HG02973 (cell line): ENCODE measurements around the gene HOXA6.

ENCODE experiments used
- ATAC-seq: cut with Tn5 transposase; IDR thresholded peaks from one replicate; pipeline ENCODE4 v1.9.1; 2021; ENCODE audit warnings: moderate library complexity; ENCODE audit not compliant: unreplicated experiment

HOXA6 gene

GRCh38 chr7:27173956-27174873, 26.6 kb upstream of the HOXA6 start, which contains the start of gene HOXA10:
TSS of gene HOXA10 (minus strand) at chr7:27174320. CDS start at chr7:27174306, 14 bp downstream.
- no peak for ATAC-seq

- no peak for ATAC-seq
Measured at GRCh38 chr7:27173511-27173955, 26.0 kb upstream of the HOXA6 start.

- ATAC-seq = no peak
Measured at GRCh38 chr7:27172823-27173510, 25.4 kb upstream of the HOXA6 start.

GRCh38 chr7:27172315-27172774, 24.8 kb upstream of the HOXA6 start:
- no peak for ATAC-seq

- no peak for ATAC-seq
Measured at GRCh38 chr7:27171637-27172314, 24.2 kb upstream of the HOXA6 start.

- no peak for ATAC-seq
Measured at GRCh38 chr7:27171325-27171636, 23.7 kb upstream of the HOXA6 start.

- no peak for ATAC-seq
Measured at GRCh38 chr7:27170426-27171324, 23.1 kb upstream of the HOXA6 start.

- ATAC-seq = no peak
Measured at GRCh38 chr7:27169658-27170425, 22.3 kb upstream of the HOXA6 start.

GRCh38 chr7:27168265-27168947, 20.8 kb upstream of the HOXA6 start:
- ATAC-seq = no peak

- no peak for ATAC-seq
Measured at GRCh38 chr7:27167916-27168264, 20.3 kb upstream of the HOXA6 start.

- no peak for ATAC-seq
Measured at GRCh38 chr7:27166531-27167505, 19.2 kb upstream of the HOXA6 start.

GRCh38 chr7:27165996-27166530, 18.5 kb upstream of the HOXA6 start:
- ATAC-seq = no peak

GRCh38 chr7:27165089-27165995, 17.8 kb upstream of the HOXA6 start, which contains the start of gene HOXA9:
TSS of gene HOXA9 (minus strand) at chr7:27165537. CDS start at chr7:27165457, 80 bp downstream.
- no peak for ATAC-seq

- no peak for ATAC-seq
Measured at GRCh38 chr7:27164367-27165088, 17.0 kb upstream of the HOXA6 start.

- no peak for ATAC-seq
Measured at GRCh38 chr7:27164045-27164366, 16.4 kb upstream of the HOXA6 start.
